B cell (primary cell): Measurements from ENCODE around the gene PRKCB. TPM values are rescaled to one million over a fixed set of nuclear protein-coding genes. Genes with fewer than 3 reads are reported as not detected.

Source experiments
- ATAC-seq: fragments of 200-7000 bp; cut with Tn5 transposase; one replicate; pipeline ENCODE4 v1.10.0; 2021; ENCODE audit warnings: low read depth, mild to moderate bottlenecking, moderate number of reproducible peaks, moderate library complexity
- CTCF ChIA-PET: fragments of 350-600 bp; sonication (Branson Sonifier 250); formaldehyde crosslinking; loops from one replicate; lab custom pipeline; 2021; ENCODE audit warnings: antibody characterized with exemption, inconsistent platforms; lab: Charles Lee
- POLR2A ChIA-PET: fragments of 350-600 bp; sonication (Branson Sonifier 250); formaldehyde crosslinking; loops from one replicate; lab custom pipeline; 2021; ENCODE audit warnings: antibody characterized with exemption; lab: Charles Lee
- DNase-seq: peaks from one replicate; pipeline ENCODE4 v3.0.0; 2013
- H2AFZ ChIP-seq: 2 replicates; pipeline ENCODE4 v1.6.1; 2012; ENCODE audit warnings: mild to moderate bottlenecking, low read depth, low read length; ENCODE audit not compliant: insufficient read depth, poor library complexity, severe bottlenecking
- H3K27ac ChIP-seq, 2 donors: 1 replicate in 1 of 2; 2 replicates in 1 of 2; pipeline ENCODE4 v1.5.1; 2012 to 2013; ENCODE audit warnings: low read length in 2 of 2, mild to moderate bottlenecking in 2 of 2, moderate library complexity in 1 of 2
- H3K27me3 ChIP-seq, 4 experiments: fragments of 200-600 bp in 1 of 4; sonication (generic) in 1 of 4; replicated peaks in 1 of 4; 1 replicate in 2 of 4; 2 replicates in 2 of 4; pipeline versions ENCODE4 v1.6.1 to v1.7.0; 2013 to 2016; ENCODE audit warnings: low read length in 3 of 4, mild to moderate bottlenecking in 2 of 4, mixed read lengths in 1 of 4, moderate library complexity in 1 of 4; ENCODE audit not compliant: insufficient read depth in 4 of 4, control insufficient read depth in 3 of 4; ENCODE audit errors: control extremely low read depth in 1 of 4
- H3K36me3 ChIP-seq, 2 experiments: replicated peaks in 1 of 2; 1 replicate in 1 of 2; 2 replicates in 1 of 2; pipeline versions ENCODE4 v1.6.1 to v1.7.1; 2013; ENCODE audit warnings: low read length in 1 of 2; ENCODE audit not compliant: insufficient read depth in 2 of 2, control insufficient read depth in 1 of 2; ENCODE audit errors: control extremely low read depth in 1 of 2, extremely low read depth in 1 of 2
- H3K4me1 ChIP-seq, 2 donors: fragments of 200-600 bp in 1 of 2; sonication (generic) in 1 of 2; 1 replicate in 1 of 2; 2 replicates in 1 of 2; pipeline versions ENCODE4 v1.5.1 to v1.6.1; 2013 to 2017; ENCODE audit warnings: low read length in 2 of 2; ENCODE audit not compliant: control insufficient read depth in 2 of 2, insufficient read depth in 2 of 2
- H3K4me2 ChIP-seq: replicated peaks from 2 replicates; pipeline ENCODE3; 2012; ENCODE audit warnings: mild to moderate bottlenecking, low read depth, low read length; ENCODE audit not compliant: poor library complexity, severe bottlenecking
- H3K4me3 ChIP-seq, 5 experiments: fragments of 200-600 bp in 1 of 5; sonication (generic) in 1 of 5; 1 replicate in 3 of 5; 2 replicates in 2 of 5; pipeline versions ENCODE4 v1.5.1 to v1.7.0; 2011 to 2016; ENCODE audit warnings: low read length in 4 of 5, mild to moderate bottlenecking in 4 of 5, low read depth in 2 of 5, control low read depth in 1 of 5, moderate library complexity in 1 of 5; ENCODE audit not compliant: insufficient read depth in 1 of 5; ENCODE audit errors: control extremely low read depth in 1 of 5, extremely low read depth in 1 of 5
- H3K79me2 ChIP-seq: fragments of 200-600 bp; sonication (generic); one replicate; pipeline ENCODE4 v1.6.0; 2016; ENCODE audit warnings: low read length; ENCODE audit not compliant: control insufficient read depth, insufficient read depth
- H3K9ac ChIP-seq: fragments of 200-600 bp; sonication (generic); 2 replicates; pipeline ENCODE4 v1.6.1; 2017; ENCODE audit warnings: mild to moderate bottlenecking, low read length, moderate library complexity
- H3K9me3 ChIP-seq, 3 donors: one replicate each; pipeline versions ENCODE4 v1.6.1 to v1.7.1; 2013; ENCODE audit warnings: low read length in 2 of 3; ENCODE audit not compliant: control insufficient read depth in 2 of 3, insufficient read depth in 1 of 3; ENCODE audit errors: control extremely low read depth in 1 of 3
- H4K20me1 ChIP-seq: 2 replicates; pipeline ENCODE4 v1.6.0; 2012; ENCODE audit warnings: mild to moderate bottlenecking, low read length; ENCODE audit not compliant: insufficient read depth, control insufficient read depth, poor library complexity, severe bottlenecking
- H3K27ac Mint-ChIP-seq: one replicate; pipeline ENCODE4 v1.8.0; 2021; ENCODE audit warnings: mixed read lengths
- H3K27me3 Mint-ChIP-seq: one replicate; pipeline ENCODE4 v1.8.0; 2021; ENCODE audit warnings: mixed read lengths
- H3K4me1 Mint-ChIP-seq: one replicate; pipeline ENCODE4 v1.8.0; 2021; ENCODE audit warnings: mixed read lengths
- H3K4me3 Mint-ChIP-seq: one replicate; pipeline ENCODE4 v1.8.0; 2021; ENCODE audit warnings: mixed read lengths
- H3K9me3 Mint-ChIP-seq: one replicate; pipeline ENCODE4 v1.8.0; 2022; ENCODE audit warnings: mixed read lengths; ENCODE audit not compliant: insufficient read depth
- EZH2 ChIP-seq: IDR thresholded peaks from 2 replicates; pipeline ENCODE4 v1.6.1; 2012; ENCODE audit warnings: borderline replicate concordance, low read depth, mild to moderate bottlenecking, moderate library complexity, low read length; ENCODE audit not compliant: insufficient read depth, poor library complexity, severe bottlenecking
- WGBS: methylation state at CpG from one replicate; pipeline ENCODE4 v1.1.5; 2013; ENCODE audit warnings: missing lambda C conversion rate; ENCODE audit not compliant: insufficient coverage; 5-methylcytosine and 5-hydroxymethylcytosine counted together
- intact Hi-C: fragments of 100-400 bp; cut with micrococcal nuclease; formaldehyde crosslinking; loops from one replicate; pipeline ENCODE4 v1.10.0; 2022
- polyA plus RNA-seq: library from polyadenylated mRNA; depleted of rRNA; stranded (reverse); fragments of >200 nt; gene quantifications from 2 replicates; pipeline ENCODE4 v1.2.3, GENCODE V29; 2012
- total RNA-seq, 2 donors: library from RNA; stranded (reverse); fragments of 120-200 nt in 1 of 2; gene quantifications; 1 replicate in 1 of 2; 2 replicates in 1 of 2; pipeline versions ENCODE4 v1.2.3 to v1.2.4, GENCODE V29; 2013 to 2022
- TF ChIP-seq, protein P1 (sequence below): fragments of 200-600 bp; IDR thresholded peaks from one replicate; pipeline ENCODE4 v1.8.0; 2022; ENCODE audit warnings: antibody characterized with exemption, mild to moderate bottlenecking

The PRKCB gene
- total and polyA plus RNA-seq, 2 donors (not counting 1 experiment from before 2014, with no cell fraction given): 106 to 373 TPM

DNA sequence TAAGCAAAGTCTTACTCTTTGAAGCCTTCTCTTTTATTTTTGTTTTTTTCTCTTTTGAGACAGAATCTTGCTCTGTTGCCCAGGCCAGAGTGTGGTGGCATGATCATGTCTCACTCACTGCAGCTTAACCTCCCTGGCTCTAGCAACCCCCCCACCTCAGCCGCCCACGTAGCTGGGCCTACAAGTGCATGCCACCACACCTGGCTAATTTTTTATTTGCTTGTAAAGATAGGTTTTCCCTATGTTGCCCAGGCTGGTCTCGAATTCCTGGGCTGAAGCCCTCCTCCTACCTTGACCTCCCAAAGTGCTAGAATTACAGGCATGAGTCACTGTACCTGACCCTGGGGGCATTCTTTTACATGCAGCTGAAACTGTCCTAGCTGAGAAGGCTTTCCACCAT is 154.7 kb downstream of the PRKCB start:
- Mint-ChIP-seq H3K4me3 (no peak overlapping the region), H3K9me3 (peaks cover 2% of the 10 kb centered on the region), H3K4me1 (peaks cover 46% of the 10 kb centered on the region), H3K27me3 (no peaks in the 10 kb centered on the region), H3K27ac (peak overlapping the region; percentile 73)
- ChIA-PET CTCF (interaction anchor here (0.6 to 1.8 kb wide), 6 partner anchors 11 to 187 kb away, joined by 3 to 6 read pairs (median 4); no protein-coding TSS in a partner anchor), POLR2A (interaction anchor here (0.5 to 0.7 kb wide), 2 partner anchors 18 to 41 kb away, joined by 3 read pairs; no protein-coding TSS in a partner anchor)
- Histone ChIP-seq H3K36me3 (peaks cover 15 to 62% of the 10 kb centered on the region in 2 experiments), H3K9me3 (no peaks in the 10 kb centered on the region), H3K79me2 (peaks cover 93% of the 10 kb centered on the region), H3K4me3 (no peak overlapping the region), H3K9ac (no peak overlapping the region), H3K27ac (no peak overlapping the region), H3K27me3 (no peaks in the 10 kb centered on the region), H4K20me1 (peaks cover 78% of the 10 kb centered on the region), H2AFZ (no peak overlapping the region), H3K4me1 (peaks cover 18 to 20% of the 10 kb centered on the region in 2 donors), H3K4me2 (no peak overlapping the region)
- 75% methylated on average over 1 of the region's 3 CpGs for WGBS
- intact Hi-C loops: no loop called here
- ATAC-seq: no peak
- no peak for DNase-seq
- TF ChIP-seq, protein P1, sequence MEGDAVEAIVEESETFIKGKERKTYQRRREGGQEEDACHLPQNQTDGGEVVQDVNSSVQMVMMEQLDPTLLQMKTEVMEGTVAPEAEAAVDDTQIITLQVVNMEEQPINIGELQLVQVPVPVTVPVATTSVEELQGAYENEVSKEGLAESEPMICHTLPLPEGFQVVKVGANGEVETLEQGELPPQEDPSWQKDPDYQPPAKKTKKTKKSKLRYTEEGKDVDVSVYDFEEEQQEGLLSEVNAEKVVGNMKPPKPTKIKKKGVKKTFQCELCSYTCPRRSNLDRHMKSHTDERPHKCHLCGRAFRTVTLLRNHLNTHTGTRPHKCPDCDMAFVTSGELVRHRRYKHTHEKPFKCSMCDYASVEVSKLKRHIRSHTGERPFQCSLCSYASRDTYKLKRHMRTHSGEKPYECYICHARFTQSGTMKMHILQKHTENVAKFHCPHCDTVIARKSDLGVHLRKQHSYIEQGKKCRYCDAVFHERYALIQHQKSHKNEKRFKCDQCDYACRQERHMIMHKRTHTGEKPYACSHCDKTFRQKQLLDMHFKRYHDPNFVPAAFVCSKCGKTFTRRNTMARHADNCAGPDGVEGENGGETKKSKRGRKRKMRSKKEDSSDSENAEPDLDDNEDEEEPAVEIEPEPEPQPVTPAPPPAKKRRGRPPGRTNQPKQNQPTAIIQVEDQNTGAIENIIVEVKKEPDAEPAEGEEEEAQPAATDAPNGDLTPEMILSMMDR: no peak
- no peak for TF ChIP-seq EZH2

DNA sequence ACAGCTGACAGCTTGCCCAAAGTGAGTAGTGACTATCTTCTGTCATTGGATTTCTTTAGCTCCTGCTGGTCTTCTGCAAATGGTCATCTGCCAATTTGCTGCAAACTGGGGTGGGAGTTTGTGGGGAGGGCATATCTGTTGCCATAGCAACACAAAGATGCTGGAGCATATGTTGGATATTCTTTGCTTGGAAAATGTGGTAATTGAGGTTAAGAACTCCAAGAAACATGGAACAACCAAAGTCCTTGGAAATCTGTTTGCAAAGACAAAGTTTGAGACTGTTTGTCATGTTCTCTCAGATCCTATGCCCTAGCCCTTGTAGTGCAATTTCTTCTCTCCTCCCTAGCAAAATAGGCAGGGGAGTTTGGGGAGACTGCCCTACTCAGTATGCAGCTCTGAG is 155.3 kb downstream of the PRKCB start:
- TF ChIP-seq EZH2: no peak
- TF ChIP-seq, protein P1: no peak
- POLR2A ChIA-PET: no interaction called here

More for the DNA sequence above, 155.3 kb downstream of the PRKCB start:
- peaks cover 97% of the 10 kb centered on the region for H3K79me2 ChIP-seq
- H3K9me3 ChIP-seq: no peaks in the 10 kb centered on the region
- Mint-ChIP-seq H3K4me3 (no peak overlapping the region), H3K4me1 (peaks cover 47% of the 10 kb centered on the region), H3K9me3 (peaks cover 2% of the 10 kb centered on the region), H3K27ac (peak overlapping the region; percentile 73), H3K27me3 (no peaks in the 10 kb centered on the region)
- no peak overlapping the region for H3K9ac ChIP-seq
- no peak overlapping the region for H3K27ac ChIP-seq
- no peak overlapping the region for H2AFZ ChIP-seq
- no peaks in the 10 kb centered on the region for H3K27me3 ChIP-seq
- CTCF ChIA-PET: interaction anchor here (0.8 to 4.7 kb wide), 5 partner anchors 10 to 187 kb away, joined by 3 to 25 read pairs (median 4); no protein-coding TSS in a partner anchor
- peaks cover 15 to 62% of the 10 kb centered on the region in 2 experiments for H3K36me3 ChIP-seq
- ATAC-seq: no peak
- H3K4me3 ChIP-seq: no peak overlapping the region
- no peak for DNase-seq
- H3K4me2 ChIP-seq: no peak overlapping the region
- peaks cover 18 to 20% of the 10 kb centered on the region in 2 donors for H3K4me1 ChIP-seq
- intact Hi-C loops: no loop called here
- H4K20me1 ChIP-seq: peaks cover 80% of the 10 kb centered on the region
